ENCODE measurements around the gene SLC35E2B.
"Not testable (repeated sequence)": the region's sequence is repeated elsewhere in the genome, so short reads cannot be mapped to it uniquely, and the experiment has no call there.

The SLC35E2B gene

DNA sequence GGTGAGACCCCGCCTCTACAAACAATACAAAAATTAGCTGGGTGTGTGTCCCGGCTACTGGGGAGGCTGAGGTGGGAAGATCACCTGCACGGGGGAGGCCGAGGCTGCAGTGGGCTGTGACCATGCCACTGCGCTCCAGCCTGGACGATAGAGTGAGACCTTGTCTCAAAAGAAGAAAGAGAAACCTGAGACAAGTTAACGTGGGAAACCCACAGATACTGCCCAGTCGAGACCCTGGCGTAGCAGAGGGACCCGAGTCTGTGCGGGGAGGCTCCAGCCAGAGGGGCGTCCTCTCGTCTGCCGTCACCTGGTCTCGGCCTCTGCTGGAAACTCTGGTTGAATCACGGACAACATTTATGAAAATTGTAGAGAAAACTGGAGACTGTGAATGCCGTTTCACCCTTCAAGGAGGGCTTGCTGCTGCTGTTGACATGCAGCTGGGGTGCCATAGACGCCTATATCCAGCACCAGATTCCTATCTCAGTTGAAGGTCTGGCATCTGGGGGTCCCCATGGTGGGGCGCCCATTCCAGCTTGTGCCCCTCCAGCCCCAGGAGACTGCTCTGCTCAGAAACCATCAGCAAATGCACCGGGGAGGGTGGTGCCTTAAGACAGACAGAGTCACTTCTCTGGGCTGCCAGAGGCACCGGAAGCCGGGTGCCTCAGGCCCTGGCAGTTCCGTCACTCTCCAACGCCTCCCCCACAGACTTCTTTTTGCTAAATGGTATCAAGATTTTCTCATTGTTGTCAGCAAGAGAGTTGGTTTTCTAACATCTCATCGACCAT is 20.2 kb downstream of the SLC35E2B start:
- Histone ChIP-seq H3K36me3 (ENCODE audit: insufficient read depth, low read length) (peaks cover 10% of the 10 kb centered on the region; the same call in 1 of the 2 replicates), H3K27me3 (ENCODE audit: insufficient read depth, low read length) (no peaks in the 10 kb centered on the region), H3K79me2 (ENCODE audit: control insufficient read depth, insufficient read depth, low read length, unreplicated experiment) (no peaks in the 10 kb centered on the region), H3K4me1 (ENCODE audit: control insufficient read depth, insufficient read depth, low read length, unreplicated experiment) (no peaks in the 10 kb centered on the region), H2AFZ (ENCODE audit: low read length, unreplicated experiment) (no peak overlapping the region), H3K4me3 (ENCODE audit: low read depth, low read length) (no peak overlapping the region), H3K27ac (ENCODE audit: low read depth, low read length) (no peak overlapping the region)

DNA sequence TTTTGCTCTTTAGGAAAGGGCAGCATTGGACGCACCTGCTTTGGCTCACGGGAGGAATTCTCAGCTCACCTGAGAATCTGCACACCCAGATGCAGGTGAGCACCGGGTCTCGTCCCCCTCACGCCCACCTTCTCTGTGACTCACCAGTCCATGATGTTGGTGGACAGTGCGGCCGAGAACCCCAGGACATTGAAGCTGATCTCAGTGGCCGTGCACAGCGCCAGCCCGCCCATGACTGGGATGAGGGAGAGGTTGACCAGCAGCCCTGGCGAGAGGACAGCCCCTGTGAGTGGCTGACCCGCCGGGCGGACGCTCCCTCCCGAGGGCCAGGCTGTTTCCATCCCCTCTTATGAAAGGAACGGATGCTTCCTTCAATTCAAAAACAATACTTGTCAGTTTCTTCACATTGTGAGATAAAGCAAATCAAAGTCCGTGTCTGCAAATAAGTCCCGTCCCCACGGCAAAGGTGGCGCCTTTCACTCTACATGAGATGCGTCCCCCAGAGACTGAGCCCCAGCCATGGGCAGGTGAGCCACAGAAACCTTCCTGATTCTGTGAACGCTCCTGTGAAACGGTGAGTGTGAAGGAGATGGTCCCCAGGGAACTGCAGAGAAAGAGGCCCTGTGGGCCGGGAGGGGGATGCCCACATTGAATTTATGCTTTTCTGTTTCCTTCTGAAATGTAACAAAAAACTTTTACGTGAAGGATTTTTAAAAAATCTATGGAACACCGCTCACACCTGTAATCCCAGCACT is 21.1 kb downstream of the SLC35E2B start:
- no peaks in the 10 kb centered on the region for H3K4me1 ChIP-seq (ENCODE audit: control insufficient read depth, insufficient read depth, low read length, unreplicated experiment)
- no peak overlapping the region for H2AFZ ChIP-seq (ENCODE audit: low read length, unreplicated experiment)
- H3K27ac ChIP-seq (ENCODE audit: low read depth, low read length), result no peak overlapping the region
- H3K4me3 ChIP-seq (ENCODE audit: low read depth, low read length), result no peak overlapping the region
- H3K79me2 ChIP-seq (ENCODE audit: control insufficient read depth, insufficient read depth, low read length, unreplicated experiment), result no peaks in the 10 kb centered on the region
- no peaks in the 10 kb centered on the region for H3K27me3 ChIP-seq (ENCODE audit: insufficient read depth, low read length)
- H3K36me3 ChIP-seq (ENCODE audit: insufficient read depth, low read length), result peaks cover 11% of the 10 kb centered on the region; the same call in 1 of the 2 replicates

DNA sequence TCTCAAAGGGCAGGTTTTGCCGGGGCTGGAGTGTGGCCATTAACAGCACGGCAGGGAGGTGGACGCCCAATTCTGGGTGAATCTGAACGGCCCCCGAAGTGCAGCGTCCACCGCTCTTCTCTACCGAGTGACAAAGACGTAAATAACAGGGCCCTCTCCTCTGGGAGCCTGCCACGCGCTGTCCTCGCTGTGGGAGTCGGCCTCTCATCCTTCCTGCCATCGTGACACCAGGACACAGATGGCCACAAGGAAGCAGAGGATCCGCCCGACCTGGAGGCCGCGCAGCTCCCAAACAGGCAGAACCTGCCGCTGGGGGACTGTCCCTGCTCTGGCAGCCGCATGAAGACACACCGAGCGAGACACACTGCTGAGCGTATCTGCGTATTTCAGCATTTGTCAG is 21.7 kb downstream of the SLC35E2B start:
- Histone ChIP-seq H3K36me3 (ENCODE audit: insufficient read depth, low read length) (peaks cover 14% of the 10 kb centered on the region; the same call in 1 of the 2 replicates), H3K4me1 (ENCODE audit: control insufficient read depth, insufficient read depth, low read length, unreplicated experiment) (no peaks in the 10 kb centered on the region), H3K27me3 (ENCODE audit: insufficient read depth, low read length) (no peaks in the 10 kb centered on the region), H3K79me2 (ENCODE audit: control insufficient read depth, insufficient read depth, low read length, unreplicated experiment) (no peaks in the 10 kb centered on the region), H3K27ac (ENCODE audit: low read depth, low read length) (no peak overlapping the region), H2AFZ (ENCODE audit: low read length, unreplicated experiment) (no peak overlapping the region), H3K4me3 (ENCODE audit: low read depth, low read length) (no peak overlapping the region)

DNA sequence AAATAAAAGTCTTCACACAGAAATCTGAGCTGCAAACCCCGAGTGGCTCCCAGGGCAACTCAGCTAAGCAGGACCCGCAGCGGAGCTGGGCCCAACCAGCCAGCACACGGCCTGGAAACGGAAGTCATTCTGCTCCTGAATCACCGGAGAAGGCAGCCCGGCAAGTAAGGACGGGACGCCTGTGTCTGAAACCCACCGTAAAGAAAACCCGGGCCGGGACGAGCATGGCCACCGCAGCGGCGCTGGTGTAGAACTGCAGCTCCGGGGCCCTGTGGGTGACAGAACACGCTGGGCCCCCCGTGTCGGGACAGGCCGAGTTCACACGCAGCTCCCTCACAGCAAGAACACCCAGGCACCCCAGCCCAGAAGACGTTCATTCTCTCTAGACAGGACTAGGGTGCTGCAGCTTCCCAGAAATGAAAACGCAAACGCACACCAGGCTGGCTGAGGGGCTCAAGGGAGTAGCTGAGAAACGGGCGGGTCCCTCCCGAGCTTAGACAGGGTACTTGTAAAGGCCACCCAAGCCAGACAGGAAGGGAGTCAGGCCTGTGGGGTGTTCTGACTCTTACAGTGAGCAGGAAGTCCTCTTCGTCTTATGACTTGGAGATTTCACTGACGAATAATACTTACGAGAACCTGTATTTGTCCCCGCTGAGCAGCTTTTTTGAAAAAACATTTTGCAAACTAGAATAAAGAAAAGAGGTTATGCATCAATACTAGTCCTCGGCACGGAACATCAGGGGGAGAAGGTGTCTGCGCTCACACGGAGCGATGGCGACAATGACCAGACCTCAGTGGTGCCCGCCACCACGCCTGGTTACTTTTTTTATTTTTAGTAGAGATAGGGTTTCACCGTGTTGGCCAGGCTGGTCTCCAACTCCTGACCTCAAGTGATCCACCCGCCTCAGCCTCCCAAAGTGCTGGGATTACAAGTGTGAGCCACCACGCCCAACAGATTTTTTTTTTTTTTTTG is 22.8 kb downstream of the SLC35E2B start:
- Histone ChIP-seq H3K36me3 (ENCODE audit: insufficient read depth, low read length) (peaks cover 21% of the 10 kb centered on the region; the same call in 1 of the 2 replicates), H3K4me3 (ENCODE audit: low read depth, low read length) (no peak overlapping the region), H3K4me1 (ENCODE audit: control insufficient read depth, insufficient read depth, low read length, unreplicated experiment) (no peaks in the 10 kb centered on the region), H3K27ac (ENCODE audit: low read depth, low read length) (no peak overlapping the region), H3K79me2 (ENCODE audit: control insufficient read depth, insufficient read depth, low read length, unreplicated experiment) (no peaks in the 10 kb centered on the region), H3K27me3 (ENCODE audit: insufficient read depth, low read length) (no peaks in the 10 kb centered on the region), H2AFZ (ENCODE audit: low read length, unreplicated experiment) (no peak overlapping the region)

DNA sequence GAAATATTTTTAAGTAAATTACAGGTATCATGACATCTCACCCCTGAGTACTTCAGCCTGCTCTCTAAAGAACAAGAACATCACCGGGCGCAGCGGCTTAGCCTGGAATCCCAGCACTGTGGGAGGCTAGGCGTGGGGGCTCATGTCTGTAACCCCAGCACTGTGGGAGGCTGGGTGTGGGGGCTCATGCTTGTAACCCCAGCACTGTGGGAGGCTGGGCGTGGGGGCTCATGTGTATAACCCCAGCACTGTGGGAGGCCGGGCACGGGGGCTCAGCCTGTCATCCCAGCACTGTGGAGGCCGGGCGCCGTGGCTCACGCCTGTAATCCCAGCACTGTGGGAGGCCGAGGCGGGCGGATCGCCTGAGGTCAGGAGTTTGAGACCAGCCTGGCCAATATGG is 26.1 kb downstream of the SLC35E2B start:
- Histone ChIP-seq H3K36me3 (ENCODE audit: insufficient read depth, low read length) (peaks cover 17% of the 10 kb centered on the region; the same call in 1 of the 2 replicates), H3K79me2 (ENCODE audit: control insufficient read depth, insufficient read depth, low read length, unreplicated experiment) (no peaks in the 10 kb centered on the region), H3K27ac (ENCODE audit: low read depth, low read length) (no peak overlapping the region), H3K4me1 (ENCODE audit: control insufficient read depth, insufficient read depth, low read length, unreplicated experiment) (peaks cover 8% of the 10 kb centered on the region), H3K27me3 (ENCODE audit: insufficient read depth, low read length) (no peaks in the 10 kb centered on the region), H2AFZ (ENCODE audit: low read length, unreplicated experiment) (no peak overlapping the region), H3K4me3 (ENCODE audit: low read depth, low read length) (no peak overlapping the region)

DNA sequence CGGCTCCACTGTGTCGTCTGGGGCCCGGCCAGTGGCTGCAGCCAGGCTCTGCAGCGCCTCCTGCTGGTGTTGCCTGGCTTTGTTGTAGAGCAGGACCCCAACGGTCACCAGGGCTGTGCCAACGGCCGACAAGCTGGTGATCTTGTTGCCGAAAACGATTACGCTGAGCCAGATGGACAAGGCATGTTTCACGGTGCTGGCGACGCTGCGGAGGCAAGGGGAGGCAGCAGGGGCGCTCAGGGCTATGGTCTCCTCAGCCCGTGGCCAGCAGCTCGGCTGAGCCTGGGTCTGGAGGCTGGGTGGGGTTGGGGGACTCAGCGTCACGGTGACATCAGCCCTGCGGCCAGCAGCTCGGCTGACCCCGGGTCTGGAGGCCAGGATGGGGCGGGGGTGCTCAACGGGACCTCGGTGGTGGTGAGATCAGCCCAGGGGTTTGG is 26.8 kb downstream of the SLC35E2B start:
- H3K4me1 ChIP-seq (ENCODE audit: control insufficient read depth, insufficient read depth, low read length, unreplicated experiment), result peaks cover 8% of the 10 kb centered on the region
- peaks cover 14% of the 10 kb centered on the region; the same call in 1 of the 2 replicates for H3K36me3 ChIP-seq (ENCODE audit: insufficient read depth, low read length)
- H3K4me3 ChIP-seq (ENCODE audit: low read depth, low read length), result no peak overlapping the region
- H3K27me3 ChIP-seq (ENCODE audit: insufficient read depth, low read length), result no peaks in the 10 kb centered on the region
- no peak overlapping the region for H3K27ac ChIP-seq (ENCODE audit: low read depth, low read length)
- H3K79me2 ChIP-seq (ENCODE audit: control insufficient read depth, insufficient read depth, low read length, unreplicated experiment), result no peaks in the 10 kb centered on the region
- H2AFZ ChIP-seq (ENCODE audit: low read length, unreplicated experiment), result no peak overlapping the region

DNA sequence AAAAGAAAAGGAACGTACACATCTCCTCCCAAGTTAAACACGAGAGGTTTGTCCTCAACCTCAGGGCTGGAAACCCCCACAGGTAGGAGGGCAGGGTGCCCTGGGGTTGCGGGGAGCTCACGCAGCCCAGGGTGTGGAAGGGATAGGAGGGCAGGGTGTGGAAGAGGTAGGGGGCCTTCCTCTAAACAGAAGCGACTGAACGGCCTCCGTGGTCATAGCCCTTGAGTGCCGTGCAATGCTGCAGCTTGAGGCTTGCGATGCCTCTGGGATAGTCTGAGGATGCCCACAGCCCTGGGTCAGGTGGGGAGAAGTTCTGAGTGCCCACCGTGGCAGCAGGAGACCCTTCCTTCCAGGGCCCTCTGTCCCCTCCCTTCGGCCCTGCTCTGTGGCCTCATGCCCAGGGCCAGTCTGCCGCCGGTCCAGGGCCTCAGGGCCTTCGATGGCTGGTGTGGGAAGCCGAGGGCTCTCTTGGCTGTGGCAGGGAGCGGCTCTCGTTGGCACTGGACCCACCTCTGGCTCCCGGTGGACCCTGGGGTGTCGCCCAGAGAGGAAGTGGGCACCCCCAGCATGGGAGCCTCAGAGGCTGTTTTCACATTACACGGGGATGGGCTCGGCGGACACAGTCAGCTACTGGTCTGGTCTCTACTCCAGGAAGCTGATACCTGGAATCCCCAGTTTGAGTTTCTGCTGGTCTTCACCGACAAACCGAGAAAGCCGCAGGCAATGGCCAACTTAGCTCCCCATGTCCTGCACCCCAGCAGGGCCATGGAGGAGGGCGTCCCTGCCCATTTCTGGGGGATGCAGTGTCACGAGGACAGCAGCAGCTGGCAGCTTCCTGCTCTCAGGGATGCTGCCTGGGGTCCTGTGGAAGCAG is 27.4 kb downstream of the SLC35E2B start:
- H3K79me2 ChIP-seq (ENCODE audit: control insufficient read depth, insufficient read depth, low read length, unreplicated experiment), result no peaks in the 10 kb centered on the region
- peaks cover 8% of the 10 kb centered on the region for H3K4me1 ChIP-seq (ENCODE audit: control insufficient read depth, insufficient read depth, low read length, unreplicated experiment)
- no peak overlapping the region for H2AFZ ChIP-seq (ENCODE audit: low read length, unreplicated experiment)
- no peak overlapping the region for H3K27ac ChIP-seq (ENCODE audit: low read depth, low read length)
- H3K36me3 ChIP-seq (ENCODE audit: insufficient read depth, low read length), result peaks cover 14% of the 10 kb centered on the region; the same call in 1 of the 2 replicates
- no peaks in the 10 kb centered on the region for H3K27me3 ChIP-seq (ENCODE audit: insufficient read depth, low read length)
- no peak overlapping the region for H3K4me3 ChIP-seq (ENCODE audit: low read depth, low read length)

DNA sequence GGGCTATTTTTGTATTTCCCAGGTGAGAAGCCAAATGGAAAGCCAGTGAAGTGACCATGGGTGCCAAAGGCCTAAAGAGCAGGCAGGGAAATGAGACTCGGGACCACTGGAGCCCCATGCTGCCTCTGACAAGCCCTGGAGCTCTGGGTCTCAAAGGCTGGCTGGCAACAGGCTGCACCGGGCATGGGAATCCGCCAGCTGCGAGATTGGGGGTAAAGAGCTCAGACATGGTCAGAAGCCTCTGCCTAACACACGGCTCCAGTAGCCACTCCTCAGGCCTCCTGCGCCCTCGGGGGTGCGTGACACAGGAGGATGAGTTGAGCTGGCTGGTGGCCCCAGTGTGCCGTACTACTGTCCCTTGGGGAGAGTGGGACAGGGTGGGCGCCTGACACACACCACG is 28.3 kb downstream of the SLC35E2B start:
- not testable (repeated sequence) for H3K27me3 ChIP-seq (ENCODE audit: insufficient read depth, low read length); H3K4me1 ChIP-seq (ENCODE audit: control insufficient read depth, insufficient read depth, low read length, unreplicated experiment); H2AFZ ChIP-seq (ENCODE audit: low read length, unreplicated experiment); H3K27ac ChIP-seq (ENCODE audit: low read depth, low read length); H3K4me3 ChIP-seq (ENCODE audit: low read depth, low read length); H3K79me2 ChIP-seq (ENCODE audit: control insufficient read depth, insufficient read depth, low read length, unreplicated experiment)
- peaks cover 11% of the 10 kb centered on the region; the same call in 1 of the 2 replicates for H3K36me3 ChIP-seq (ENCODE audit: insufficient read depth, low read length)

DNA sequence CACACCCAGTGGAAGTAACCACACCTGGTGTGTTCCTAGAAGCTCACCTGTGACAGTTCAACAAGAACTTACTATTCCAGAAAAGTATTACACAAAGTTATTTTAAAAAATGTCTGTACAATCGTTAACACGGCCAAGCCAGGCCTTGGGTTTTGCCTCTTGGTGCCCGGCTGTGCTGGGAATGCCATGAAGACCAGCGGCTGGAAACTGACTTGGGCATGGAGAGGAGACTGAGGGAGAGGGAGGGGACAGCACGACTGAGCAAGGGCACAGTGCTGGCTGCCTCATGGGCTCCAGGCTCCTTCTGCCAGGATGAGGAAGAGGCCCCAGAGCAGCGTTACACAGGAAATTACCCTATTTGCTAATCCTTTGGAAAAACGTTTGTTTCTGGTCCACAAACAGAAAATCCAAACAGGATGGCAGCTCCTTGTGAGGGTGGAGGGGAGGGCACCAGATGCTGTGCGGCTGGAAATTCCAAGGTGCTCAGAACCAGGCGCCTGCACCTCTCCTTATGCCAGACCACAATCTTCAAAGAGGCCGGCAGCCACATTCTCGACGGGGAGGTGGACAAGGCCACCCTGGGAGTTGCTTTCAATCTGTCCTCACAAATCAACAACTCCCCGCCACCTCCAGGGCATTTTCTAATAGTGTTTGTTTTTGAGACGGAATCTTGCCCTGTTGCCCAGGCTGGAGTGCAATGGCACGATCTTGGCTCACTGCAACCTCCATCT is 29.6 kb downstream of the SLC35E2B start:
- not testable (repeated sequence) for H3K27me3 ChIP-seq (ENCODE audit: insufficient read depth, low read length); H3K4me3 ChIP-seq (ENCODE audit: low read depth, low read length)
- H2AFZ ChIP-seq (ENCODE audit: low read length, unreplicated experiment), result peak overlapping the region; percentile 43

More for the DNA sequence above, 29.6 kb downstream of the SLC35E2B start:
- Histone ChIP-seq H3K27ac (ENCODE audit: low read depth, low read length) (peak overlapping the region; percentile 79), H3K36me3 (ENCODE audit: insufficient read depth, low read length) (peaks cover 11% of the 10 kb centered on the region; the same call in 1 of the 2 replicates)
- H3K79me2 ChIP-seq (ENCODE audit: control insufficient read depth, insufficient read depth, low read length, unreplicated experiment); H3K4me1 ChIP-seq (ENCODE audit: control insufficient read depth, insufficient read depth, low read length, unreplicated experiment): not testable (repeated sequence)

Data from ACC112 (cell line).